H1 (cell line): ENCODE data around the gene CPM.

Experiments
- BCL11A ChIP-seq, 2 experiments: IDR thresholded peaks; one replicate each; pipeline ENCODE4 v1.6.1; 2011; ENCODE audit warnings: low read depth in 2 of 2, low read length in 2 of 2, mild to moderate bottlenecking in 2 of 2
- CREB1 ChIP-seq: IDR thresholded peaks from 2 replicates; pipeline ENCODE4 v1.6.1; 2012; ENCODE audit warnings: inconsistent platforms
- CTCF ChIP-seq, 3 experiments: IDR thresholded peaks; 1 replicate in 2 of 3; 2 replicates in 1 of 3; pipeline versions ENCODE4 v1.5.1 to v1.6.1; 2011; ENCODE audit warnings: low read length in 3 of 3, mild to moderate bottlenecking in 3 of 3, inconsistent platforms in 2 of 3, low read depth in 1 of 3, moderate library complexity in 1 of 3; ENCODE audit not compliant: insufficient read depth in 1 of 3; ENCODE audit errors: control extremely low read depth in 1 of 3
- EZH2 ChIP-seq: fragments of 200-600 bp; sonication (generic); IDR thresholded peaks from 2 replicates; pipeline ENCODE4 v1.7.1; 2012; ENCODE audit warnings: low read depth, mild to moderate bottlenecking, moderate library complexity, low read length, inconsistent platforms; ENCODE audit not compliant: severe bottlenecking
- JUN ChIP-seq: IDR thresholded peaks from 2 replicates; pipeline ENCODE4 v1.6.1; 2011; ENCODE audit warnings: low read depth, mild to moderate bottlenecking, improper control_type of control experiment, low read length
- POLR2A ChIP-seq, 2 experiments: IDR thresholded peaks; 1 replicate in 1 of 2; 2 replicates in 1 of 2; pipeline ENCODE4 v1.6.1; 2011; ENCODE audit warnings: low read depth in 2 of 2, low read length in 2 of 2, mild to moderate bottlenecking in 2 of 2; ENCODE audit errors: control extremely low read depth in 1 of 2
- POLR2AphosphoS5 ChIP-seq: IDR thresholded peaks from 2 replicates; pipeline ENCODE4 v1.6.1; 2011; ENCODE audit warnings: low read depth, low read length
- SP1 ChIP-seq: IDR thresholded peaks from 2 replicates; pipeline ENCODE4 v1.6.1; 2011; ENCODE audit warnings: low read depth, low read length
- TAF7 ChIP-seq: optimal IDR thresholded peaks from 2 replicates; pipeline ENCODE3; 2011; ENCODE audit warnings: low read depth, mild to moderate bottlenecking, inconsistent platforms, low read length, moderate library complexity, borderline replicate concordance
- YY1 ChIP-seq: IDR thresholded peaks from 2 replicates; pipeline ENCODE4 v1.6.1; 2011; ENCODE audit warnings: low read depth, mild to moderate bottlenecking, low read length

DNA sequence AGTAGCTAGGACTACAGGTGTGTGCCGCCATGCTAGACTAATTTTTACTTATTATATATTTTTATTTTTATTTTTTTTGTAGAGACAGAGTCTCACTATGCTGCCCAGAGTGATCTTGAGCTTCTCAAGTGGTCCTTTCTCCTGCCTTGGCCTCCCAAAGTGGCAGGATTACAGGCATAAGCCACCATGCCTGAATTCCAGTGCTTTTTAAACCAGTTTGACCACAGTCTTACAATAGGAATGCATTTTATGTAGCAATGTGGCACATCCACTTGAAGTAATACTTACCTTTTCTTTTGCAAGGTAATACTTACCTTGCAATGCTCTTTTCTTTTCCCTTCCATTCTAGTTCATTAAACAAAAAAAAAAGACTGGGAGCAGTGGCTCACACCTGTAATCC lies 38.0 kb upstream of the CPM start:
- TF ChIP-seq CTCF (IDR thresholded peaks at IDR 0.05; ENCODE audit: control extremely low read depth in 1 of 3, insufficient read depth in 1 of 3, low read depth in 1 of 3, low read length in 3 of 3) (no peak), YY1 (no peak), SP1 (no peak), POLR2A (IDR thresholded peaks at IDR 0.05; ENCODE audit: control extremely low read depth in 1 of 2, low read depth in 2 of 2, low read length in 2 of 2) (no peak), EZH2 (no peak), CREB1 (no peak), TAF7 (no peak), POLR2AphosphoS5 (no peak), BCL11A (IDR thresholded peaks at IDR 0.05; ENCODE audit: low read depth in 2 of 2, low read length in 2 of 2) (no peak), JUN (no peak)
